WTC11 (cell line): ENCODE results near the gene OXNAD1.

ENCODE experiments used
- ARID4B ChIP-seq: sonication (generic); formaldehyde crosslinking; IDR thresholded peaks from 2 replicates; pipeline ENCODE4 v1.8.0; 2023; ENCODE audit warnings: missing genetic modification reagents, mild to moderate bottlenecking, borderline replicate concordance
- ATF1 ChIP-seq: sonication (generic); formaldehyde crosslinking; IDR thresholded peaks from 2 replicates; pipeline ENCODE4 v1.8.1; 2023; ENCODE audit warnings: mild to moderate bottlenecking, moderate library complexity, missing genetic modification reagents
- CTCF ChIP-seq: fragments of 200-600 bp; IDR thresholded peaks from 2 replicates; pipeline ENCODE4 v1.8.0; 2022; ENCODE audit warnings: antibody characterized with exemption
- ELF4 ChIP-seq: sonication (generic); formaldehyde crosslinking; IDR thresholded peaks from 2 replicates; pipeline ENCODE4 v1.8.1; 2022; ENCODE audit warnings: low read depth, mild to moderate bottlenecking, moderate library complexity, missing genetic modification reagents
- IRF2 ChIP-seq: sonication (generic); formaldehyde crosslinking; IDR thresholded peaks from 2 replicates; pipeline ENCODE4 v1.8.0; 2022; ENCODE audit warnings: low read depth, missing genetic modification reagents, borderline replicate concordance
- MAX ChIP-seq: sonication (generic); formaldehyde crosslinking; IDR thresholded peaks from 2 replicates; pipeline ENCODE4 v1.8.0; 2022; ENCODE audit warnings: mild to moderate bottlenecking, missing genetic modification reagents
- NFATC4 ChIP-seq: fragments of 250-450 bp; sonication (Bioruptor Pico); IDR thresholded peaks from 2 replicates; pipeline ENCODE4 v1.9.0; 2021; ENCODE audit warnings: mild to moderate bottlenecking
- PRDM15 ChIP-seq: sonication (generic); formaldehyde crosslinking; IDR thresholded peaks from 2 replicates; pipeline ENCODE4 v1.8.0; 2022; ENCODE audit warnings: missing genetic modification reagents
- PREB ChIP-seq: sonication (generic); formaldehyde crosslinking; IDR thresholded peaks from 2 replicates; pipeline ENCODE4 v1.8.1; 2022; ENCODE audit warnings: mild to moderate bottlenecking, missing genetic modification reagents, moderate library complexity, borderline replicate concordance
- SP1 ChIP-seq: sonication (generic); formaldehyde crosslinking; conservative IDR thresholded peaks from 2 replicates; pipeline ENCODE4 v1.8.1; 2022; ENCODE audit warnings: missing genetic modification reagents
- TCF7 ChIP-seq: sonication (generic); formaldehyde crosslinking; IDR thresholded peaks from 2 replicates; pipeline ENCODE4 v1.8.0; 2022; ENCODE audit warnings: mild to moderate bottlenecking, low read depth, missing genetic modification reagents, moderate library complexity
- ZNF219 ChIP-seq: sonication (generic); formaldehyde crosslinking; IDR thresholded peaks from 2 replicates; pipeline ENCODE4 v1.8.0; 2023; ENCODE audit warnings: missing genetic modification reagents, mild to moderate bottlenecking, borderline replicate concordance
- ZNF317 ChIP-seq: sonication (generic); formaldehyde crosslinking; IDR thresholded peaks from 2 replicates; pipeline ENCODE4 v1.8.1; 2023; ENCODE audit warnings: low read depth, mild to moderate bottlenecking, moderate library complexity, missing genetic modification reagents, borderline replicate concordance
- ZNF512 ChIP-seq: sonication (generic); formaldehyde crosslinking; IDR thresholded peaks from 2 replicates; pipeline ENCODE4 v1.8.1; 2022; ENCODE audit warnings: missing genetic modification reagents, borderline replicate concordance

- TF ChIP-seq ZNF317 (CRISPR knock-in tag): no peak
- TF ChIP-seq ZNF512: no peak
- no peak for TF ChIP-seq PREB (CRISPR knock-in tag)
- peak; percentile 70 for TF ChIP-seq CTCF
- no peak for TF ChIP-seq SP1 (CRISPR knock-in tag)
- TF ChIP-seq MAX (CRISPR knock-in tag): no peak
- TF ChIP-seq ZNF219 (CRISPR knock-in tag): no peak
- no peak for TF ChIP-seq NFATC4 (CRISPR knock-in tag)
- TF ChIP-seq ATF1 (CRISPR knock-in tag): no peak
- no peak for TF ChIP-seq ELF4 (CRISPR knock-in tag)
- no peak for TF ChIP-seq TCF7
- no peak for TF ChIP-seq PRDM15 (CRISPR knock-in tag)
- no peak for TF ChIP-seq ARID4B (CRISPR knock-in tag)
- no peak for TF ChIP-seq IRF2 (CRISPR knock-in tag)
These were observed 15.7 kb upstream of the OXNAD1 start for GRCh38 chr3:16249336-16249735.
